Tibial artery (tissue), 4 donors: ENCODE results near the gene CACNA1C.
A peak's percentile ranks its signal among the peaks of the same experiment; 100 is the strongest.

Source experiments
- DNase-seq, 2 donors: peaks; one replicate each; pipeline ENCODE4 v3.0.0-alpha.2; 2019
- H3K27ac ChIP-seq, 2 donors: fragments of 200-600 bp; sonication (generic) in 1 of 2; 1 replicate in 1 of 2; 2 replicates in 1 of 2; pipeline ENCODE4 v1.5.1; 2018 to 2019; ENCODE audit warnings: mild to moderate bottlenecking in 1 of 2
- H3K27me3 ChIP-seq, 2 donors: fragments of 200-600 bp; sonication (generic) in 1 of 2; one replicate each; pipeline versions ENCODE4 v1.5.1 to v1.6.0; 2016 to 2019
- H3K36me3 ChIP-seq, 3 donors: fragments of 200-600 bp; sonication (generic) in 2 of 3; one replicate each; pipeline ENCODE4 v1.5.1; 2016 to 2019; ENCODE audit warnings: mild to moderate bottlenecking in 2 of 3
- H3K4me1 ChIP-seq, 4 donors: fragments of 200-600 bp; sonication (generic) in 2 of 4; 1 replicate in 3 of 4; 2 replicates in 1 of 4; pipeline ENCODE4 v1.5.1; 2016 to 2019
- H3K4me3 ChIP-seq, 2 donors: fragments of 200-600 bp; sonication (generic) in 1 of 2; 1 replicate in 1 of 2; 2 replicates in 1 of 2; pipeline ENCODE4 v1.5.1; 2018 to 2019; ENCODE audit warnings: mild to moderate bottlenecking in 2 of 2
- H3K9me3 ChIP-seq, 3 donors: fragments of 200-600 bp; sonication (generic) in 1 of 3; one replicate each; pipeline ENCODE4 v1.5.1; 2016 to 2019
- intact Hi-C: fragments of 100-400 bp; cut with DNase I; formaldehyde crosslinking; loops from one replicate; pipeline ENCODE4 v1.15.0; 2023; ENCODE audit warnings: low total_unique reads
- TF ChIP-seq, protein P1 (sequence below), 2 experiments: fragments of 200-600 bp in 1 of 2; fragments of 450-650 bp in 1 of 2; IDR thresholded peaks; one replicate each; pipeline ENCODE4 v1.5.1; 2017 to 2019; ENCODE audit warnings: antibody characterized with exemption in 2 of 2, mild to moderate bottlenecking in 1 of 2, moderate library complexity in 1 of 2

CACNA1C gene

DNA sequence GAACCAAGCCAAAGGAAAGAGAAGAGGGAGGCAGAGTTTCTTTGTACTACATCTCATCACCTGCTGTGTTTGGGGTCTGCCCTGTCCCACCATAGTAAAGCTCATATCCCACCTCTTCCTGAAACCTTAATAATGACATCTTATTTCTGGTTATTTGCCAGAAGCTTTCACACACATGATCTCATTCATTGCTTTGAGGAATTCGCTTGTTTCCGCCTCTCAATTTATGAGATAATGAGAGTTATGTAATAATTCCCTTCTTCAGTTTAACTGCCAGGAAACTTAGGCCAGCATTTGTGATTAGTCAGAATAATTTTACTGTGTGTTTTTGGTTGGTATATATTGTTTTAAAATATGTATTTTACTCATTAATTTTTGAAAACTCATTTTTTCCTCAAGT, 205.2 kb downstream of the CACNA1C start:
- Histone ChIP-seq H3K27ac (no peak overlapping the region), H3K4me1 (peaks cover 0 to 50% (median 12%) of the 10 kb centered on the region in 4 donors), H3K36me3 (no peaks in the 10 kb centered on the region), H3K4me3 (no peak overlapping the region), H3K27me3 (no peaks in the 10 kb centered on the region), H3K9me3 (no peaks in the 10 kb centered on the region)
- intact Hi-C loops, result no loop called here
- no peak for DNase-seq
- TF ChIP-seq, protein P1, sequence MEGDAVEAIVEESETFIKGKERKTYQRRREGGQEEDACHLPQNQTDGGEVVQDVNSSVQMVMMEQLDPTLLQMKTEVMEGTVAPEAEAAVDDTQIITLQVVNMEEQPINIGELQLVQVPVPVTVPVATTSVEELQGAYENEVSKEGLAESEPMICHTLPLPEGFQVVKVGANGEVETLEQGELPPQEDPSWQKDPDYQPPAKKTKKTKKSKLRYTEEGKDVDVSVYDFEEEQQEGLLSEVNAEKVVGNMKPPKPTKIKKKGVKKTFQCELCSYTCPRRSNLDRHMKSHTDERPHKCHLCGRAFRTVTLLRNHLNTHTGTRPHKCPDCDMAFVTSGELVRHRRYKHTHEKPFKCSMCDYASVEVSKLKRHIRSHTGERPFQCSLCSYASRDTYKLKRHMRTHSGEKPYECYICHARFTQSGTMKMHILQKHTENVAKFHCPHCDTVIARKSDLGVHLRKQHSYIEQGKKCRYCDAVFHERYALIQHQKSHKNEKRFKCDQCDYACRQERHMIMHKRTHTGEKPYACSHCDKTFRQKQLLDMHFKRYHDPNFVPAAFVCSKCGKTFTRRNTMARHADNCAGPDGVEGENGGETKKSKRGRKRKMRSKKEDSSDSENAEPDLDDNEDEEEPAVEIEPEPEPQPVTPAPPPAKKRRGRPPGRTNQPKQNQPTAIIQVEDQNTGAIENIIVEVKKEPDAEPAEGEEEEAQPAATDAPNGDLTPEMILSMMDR (IDR thresholded peaks at IDR 0.05), result no peak

DNA sequence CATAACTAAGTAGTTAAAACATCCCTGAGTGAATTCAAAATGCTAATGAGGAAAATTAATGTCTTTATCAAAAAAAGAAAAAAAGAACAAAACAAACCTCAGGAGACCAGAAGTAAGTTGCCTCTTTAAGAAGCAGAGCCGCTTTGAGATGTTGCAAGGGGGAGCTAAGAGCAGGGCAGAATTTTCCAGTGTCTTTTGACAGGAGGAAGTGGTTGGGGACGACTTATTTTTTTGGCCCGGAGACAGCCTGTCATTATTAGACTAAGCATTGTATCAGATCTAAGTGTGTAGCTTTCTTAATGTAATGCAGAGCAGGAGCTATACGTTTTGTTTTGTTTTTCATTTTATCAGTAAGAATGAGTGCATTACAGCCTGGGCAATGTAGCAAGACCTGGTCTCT, 206.6 kb downstream of the CACNA1C start:
- Histone ChIP-seq H3K27ac (peak overlapping the region in 1 of 2 donors; percentile 21), H3K4me1 (peaks cover 0 to 63% (median 19%) of the 10 kb centered on the region in 4 donors), H3K4me3 (no peak overlapping the region), H3K27me3 (no peaks in the 10 kb centered on the region), H3K9me3 (no peaks in the 10 kb centered on the region), H3K36me3 (no peaks in the 10 kb centered on the region)
- TF ChIP-seq, protein P1 (IDR thresholded peaks at IDR 0.05), result no peak
- DNase-seq, result no peak
- intact Hi-C loops, result no loop called here

DNA sequence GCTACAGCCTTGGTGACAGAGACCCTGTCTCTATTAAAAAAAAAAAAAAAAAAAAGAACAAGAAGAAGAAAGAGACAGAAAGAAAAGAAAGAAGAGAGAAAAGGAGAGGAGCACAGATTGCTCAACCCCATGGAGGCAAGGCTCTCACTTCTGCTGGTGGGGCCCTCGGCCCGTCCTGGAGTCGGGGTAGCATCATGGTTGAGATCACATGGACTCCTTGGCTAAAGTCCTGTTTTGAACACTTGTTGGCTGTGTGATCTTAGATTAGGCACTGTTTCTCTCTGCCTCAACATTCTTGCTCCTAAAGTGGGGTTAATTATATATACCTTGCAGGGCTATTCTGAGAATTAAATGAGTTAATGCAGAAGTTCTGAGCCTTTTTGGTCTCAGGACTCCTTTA, 207.7 kb downstream of the CACNA1C start:
- no peak overlapping the region for H3K4me3 ChIP-seq
- H3K27ac ChIP-seq, result no peak overlapping the region
- no peaks in the 10 kb centered on the region for H3K27me3 ChIP-seq
- no peak for DNase-seq
- TF ChIP-seq, protein P1 (IDR thresholded peaks at IDR 0.05), result no peak
- H3K9me3 ChIP-seq, result no peaks in the 10 kb centered on the region
- H3K36me3 ChIP-seq, result no peaks in the 10 kb centered on the region
- H3K4me1 ChIP-seq, result peaks cover 0 to 74% (median 28%) of the 10 kb centered on the region in 4 donors
- intact Hi-C loops, result loop anchor here (10.0 kb wide), 1 partner anchor 76 kb away; no protein-coding TSS in a partner anchor

GRCh38 chr12:2261708-2262107, 208.9 kb downstream of the CACNA1C start:
- H3K9me3 ChIP-seq, result no peaks in the 10 kb centered on the region
- H3K27ac ChIP-seq, result no peak overlapping the region
- H3K36me3 ChIP-seq, result no peaks in the 10 kb centered on the region
- peaks cover 0 to 86% (median 40%) of the 10 kb centered on the region in 4 donors for H3K4me1 ChIP-seq
- no peak overlapping the region for H3K4me3 ChIP-seq
- intact Hi-C loops, result loop anchor here (10.0 kb wide), 1 partner anchor 77 kb away; no protein-coding TSS in a partner anchor
- DNase-seq, result no peak
- no peaks in the 10 kb centered on the region for H3K27me3 ChIP-seq
- TF ChIP-seq, protein P1 (IDR thresholded peaks at IDR 0.05), result no peak

DNA sequence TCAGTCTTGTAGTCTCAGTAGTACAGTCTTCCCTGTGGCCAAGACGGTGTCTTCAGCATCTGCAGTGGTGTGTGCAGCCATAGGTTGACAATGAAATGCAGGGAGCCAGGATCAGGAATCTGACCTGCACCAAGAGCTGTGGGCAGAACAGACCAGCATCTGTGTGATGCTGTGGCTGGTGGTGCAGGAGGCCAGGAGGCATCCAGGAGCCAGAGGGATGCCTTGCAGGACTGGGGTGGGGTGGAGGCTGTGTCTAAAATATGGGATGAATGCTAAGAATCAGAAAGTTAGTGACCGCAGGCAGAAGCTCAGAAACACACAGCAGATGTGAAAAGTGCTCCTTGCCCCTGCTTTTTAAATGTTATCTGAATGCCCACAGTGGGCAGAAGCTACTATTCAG, 209.7 kb downstream of the CACNA1C start:
- TF ChIP-seq, protein P1 (IDR thresholded peaks at IDR 0.05), result no peak
- no peak for DNase-seq
- intact Hi-C loops, result loop anchor here (10.0 kb wide), 1 partner anchor 78 kb away; no protein-coding TSS in a partner anchor
- Histone ChIP-seq H3K27ac (no peak overlapping the region), H3K9me3 (no peaks in the 10 kb centered on the region), H3K27me3 (no peaks in the 10 kb centered on the region), H3K4me3 (no peak overlapping the region), H3K4me1 (peaks cover 0 to 90% (median 47%) of the 10 kb centered on the region in 4 donors), H3K36me3 (no peaks in the 10 kb centered on the region)

DNA sequence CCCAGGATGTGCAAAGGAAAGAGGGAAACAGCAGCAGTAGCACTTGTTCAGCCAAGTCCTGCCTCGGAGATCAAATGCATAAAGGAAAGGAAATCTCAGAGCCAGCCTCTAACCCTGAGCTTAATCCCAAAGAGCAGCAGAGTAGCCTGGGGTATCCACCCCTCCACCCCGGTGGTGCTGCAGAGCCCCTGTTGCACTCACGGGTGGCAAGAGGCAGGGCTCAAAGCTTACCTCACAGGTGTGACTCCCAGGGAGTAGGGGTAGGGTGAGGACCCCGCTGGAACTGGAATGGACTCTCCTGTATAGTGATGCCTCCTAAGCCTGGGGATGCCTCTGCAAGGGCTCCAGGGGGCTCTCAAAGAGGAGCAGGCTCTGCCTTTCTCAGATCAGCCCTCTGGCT, 211.1 kb downstream of the CACNA1C start:
- no peak for DNase-seq
- intact Hi-C loops, result loop anchor here (10.0 kb wide), 1 partner anchor 79 kb away; no protein-coding TSS in a partner anchor
- Histone ChIP-seq H3K27me3 (no peaks in the 10 kb centered on the region), H3K4me3 (no peak overlapping the region), H3K9me3 (no peaks in the 10 kb centered on the region), H3K36me3 (no peaks in the 10 kb centered on the region), H3K4me1 (peaks cover 0 to 95% (median 58%) of the 10 kb centered on the region in 4 donors), H3K27ac (peak overlapping the region; percentile 60 to 73)
- TF ChIP-seq, protein P1 (IDR thresholded peaks at IDR 0.05), result no peak
